ENCODE measurements around the gene GALNT4.

GRCh38 chr12:89525824-89526770 lies 1.5 kb upstream of the GALNT4 start, which contains the start of gene POC1B:
- no peak for TF ChIP-seq CTCF (IDR thresholded peaks at IDR 0.05)
- no peak for TF ChIP-seq EZH2 (IDR thresholded peaks at IDR 0.05)
